ENCODE measurements around the gene AP3D1. TPM values are rescaled to one million over a fixed set of nuclear protein-coding genes. Genes with fewer than 3 reads are reported as not detected.
"Not testable (repeated sequence)": the region's sequence is repeated elsewhere in the genome, so short reads cannot be mapped to it uniquely, and the experiment has no call there.

Gene AP3D1
- 100 to 1,000 TPM; 110 to 127 TPM for total RNA-seq

DNA sequence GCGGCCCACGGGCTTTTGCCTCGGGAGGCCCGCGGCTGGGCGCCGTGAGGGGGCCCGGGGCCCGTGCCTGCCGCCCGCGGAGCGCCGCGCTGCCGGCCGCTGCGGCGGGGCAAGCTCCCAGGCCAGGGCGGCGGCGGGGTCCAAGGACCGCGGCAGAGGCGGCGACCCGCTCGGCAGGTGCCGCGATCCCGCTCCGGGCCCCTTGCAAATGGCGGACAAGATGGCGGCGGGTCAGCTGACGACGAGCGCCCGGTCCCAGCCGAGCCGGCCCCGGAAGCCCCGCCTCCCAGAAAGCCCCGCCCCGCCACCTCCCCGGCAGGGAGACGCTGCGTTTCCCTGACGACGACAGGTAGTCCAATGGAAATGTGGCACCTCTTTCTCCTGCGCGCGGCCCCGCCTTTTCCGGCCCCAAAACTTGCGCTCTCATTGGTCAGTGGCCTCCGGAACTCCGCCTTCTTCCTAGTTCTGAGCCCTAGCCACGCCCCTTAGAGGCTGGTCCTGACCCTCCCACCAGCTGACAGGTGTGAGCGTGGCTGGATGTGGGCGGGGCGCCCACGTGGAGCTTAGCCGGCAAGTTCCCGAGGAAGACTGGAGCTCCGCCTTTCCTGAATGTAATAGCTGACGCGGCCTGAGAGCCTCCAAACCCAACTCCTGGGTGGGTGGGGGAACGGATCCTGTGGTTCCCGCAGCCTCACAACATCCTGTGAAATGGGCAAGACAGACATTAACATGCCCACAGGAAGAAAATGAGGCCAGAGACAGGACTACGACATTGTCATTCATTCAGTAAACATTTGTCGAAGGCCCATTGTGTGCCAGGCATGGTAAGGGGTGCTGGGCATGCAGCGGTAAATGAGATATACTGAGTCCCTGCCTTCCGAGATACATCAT is at the start of gene AP3D1:
Gene AP3D1 (minus strand): TSS at position 228 of the 891 bp plus-strand sequence. CDS start 232 bp downstream, outside the sequence.
- Mint-ChIP-seq H3K9me3 (ENCODE audit: low read depth) (no peaks in the 10 kb centered on the region), H3K4me1 (peaks cover 46% of the 10 kb centered on the region), H3K27me3 (no peaks in the 10 kb centered on the region), H3K36me3 (peaks cover 6% of the 10 kb centered on the region), H3K4me3 (peak within 1 kb of the TSS; percentile 80), H3K27ac (peak within 1 kb of the TSS; percentile 78)
- ATAC-seq (peak; percentile 90), DNase-seq (peak; percentile 100)
- CTCF ChIA-PET, result interaction anchor here (0.9 to 1.7 kb wide), 8 partner anchors 12 to 176 kb away, joined by 3 to 7 read pairs (median 3); partner anchors contain the start of genes DOT1L and PLEKHJ1

DNA sequence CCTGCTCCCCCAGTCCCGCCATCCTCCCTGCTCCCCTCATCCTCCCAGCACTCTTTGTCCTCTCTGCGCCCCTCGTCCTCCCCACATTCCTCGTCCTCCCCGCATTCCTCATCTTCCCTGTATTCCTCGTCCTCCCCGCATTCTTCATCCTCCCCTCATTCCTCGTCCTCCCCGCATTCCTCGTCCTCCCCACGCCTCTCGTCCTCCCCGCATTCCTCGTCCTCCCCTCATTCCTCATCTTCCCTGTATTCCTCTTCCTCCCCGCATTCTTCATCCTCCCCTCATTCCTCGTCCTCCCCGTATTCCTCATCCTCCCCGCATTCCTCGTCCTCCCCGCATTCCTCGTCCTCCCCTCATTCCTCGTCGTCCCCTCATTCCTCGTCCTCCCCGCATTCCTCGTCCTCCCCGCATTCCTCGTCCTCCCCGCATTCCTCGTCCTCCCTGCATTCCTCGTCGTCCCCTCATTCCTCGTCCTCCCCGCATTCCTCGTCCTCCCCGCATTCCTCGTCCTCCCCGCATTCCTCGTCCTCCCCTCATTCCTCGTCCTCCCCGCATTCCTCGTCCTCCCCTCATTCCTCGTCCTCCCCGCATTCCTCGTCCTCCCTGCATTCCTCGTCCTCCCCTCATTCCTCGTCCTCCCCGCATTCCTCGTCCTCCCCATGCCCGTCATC is 49.4 kb upstream of the AP3D1 start:
- H3K27ac Mint-ChIP-seq; H3K9me3 Mint-ChIP-seq (ENCODE audit: low read depth); H3K4me1 Mint-ChIP-seq; H3K36me3 Mint-ChIP-seq; H3K4me3 Mint-ChIP-seq; DNase-seq; ATAC-seq; H3K27me3 Mint-ChIP-seq; CTCF ChIA-PET: not testable (repeated sequence)

DNA sequence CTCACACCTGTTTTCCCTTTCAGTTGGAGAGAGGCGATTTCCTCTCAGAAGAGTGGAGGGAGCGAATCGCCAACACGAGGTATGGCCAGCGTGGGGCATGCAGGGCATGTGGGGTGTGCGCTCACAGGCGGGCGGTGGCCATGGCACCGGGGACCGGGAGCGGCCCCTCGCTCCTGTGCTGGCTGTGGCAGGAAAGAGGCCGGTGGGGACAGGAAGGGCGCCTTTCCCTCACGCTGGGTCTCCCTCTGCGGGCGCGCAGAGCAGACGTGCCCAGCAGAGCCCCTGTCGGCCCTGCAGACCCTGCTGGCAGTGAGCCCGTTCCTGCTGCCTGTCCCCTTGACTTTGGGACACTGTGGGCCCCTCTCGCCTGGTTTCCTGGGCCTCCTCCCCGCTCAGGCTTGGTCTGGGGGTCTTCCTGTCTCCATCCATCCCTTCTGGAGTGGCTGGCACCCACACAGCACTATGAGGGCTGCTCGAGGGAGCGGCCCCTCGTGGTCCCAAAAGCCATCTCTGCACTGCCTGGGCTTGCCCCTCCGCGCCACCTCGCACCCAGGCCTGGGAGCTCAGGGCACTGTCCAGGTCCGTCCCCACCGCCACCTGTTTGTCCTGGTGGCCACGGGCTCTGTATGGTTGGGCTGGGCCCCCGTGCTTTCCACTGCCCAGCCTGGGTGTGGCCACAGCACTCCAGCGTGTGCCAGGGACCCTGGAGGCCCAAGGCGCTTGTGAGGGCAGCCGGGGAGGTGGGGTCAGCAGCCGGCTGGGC is 48.7 kb upstream of the AP3D1 start:
- Mint-ChIP-seq H3K27me3 (no peaks in the 10 kb centered on the region), H3K36me3 (peaks cover 5% of the 10 kb centered on the region), H3K9me3 (ENCODE audit: low read depth) (no peaks in the 10 kb centered on the region), H3K27ac (no peak overlapping the region), H3K4me3 (no peak overlapping the region), H3K4me1 (peaks cover 1% of the 10 kb centered on the region)
- CTCF ChIA-PET, result interaction anchor here (0.8 kb wide), 1 partner anchor 26 kb away, joined by 4 read pairs; no protein-coding TSS in a partner anchor
- ATAC-seq (no peak), DNase-seq (no peak)

DNA sequence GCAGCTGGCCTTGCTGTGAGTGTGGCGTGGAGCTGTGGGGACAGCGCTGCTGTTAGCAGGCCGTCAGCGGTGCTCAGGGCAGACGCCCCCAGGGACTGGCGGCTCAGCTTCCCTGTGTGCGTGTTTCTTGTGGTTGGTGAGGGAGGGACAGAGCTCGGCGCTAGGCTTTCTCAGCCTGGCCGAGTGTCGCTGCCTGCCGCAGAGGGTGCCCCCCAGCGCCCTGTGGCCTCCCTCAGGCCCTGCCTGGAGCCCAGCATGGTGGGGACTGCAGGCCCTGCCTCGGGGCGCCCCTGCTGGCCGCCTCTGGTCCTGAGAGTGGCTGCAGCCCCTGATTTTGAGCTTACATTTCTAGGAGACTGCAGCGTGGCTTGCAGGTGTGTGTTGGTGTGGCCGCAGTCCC is 47.8 kb upstream of the AP3D1 start:
- peaks cover 5% of the 10 kb centered on the region for H3K36me3 Mint-ChIP-seq
- H3K4me3 Mint-ChIP-seq, result no peak overlapping the region
- H3K9me3 Mint-ChIP-seq (ENCODE audit: low read depth), result no peaks in the 10 kb centered on the region
- peak; percentile 12 for ATAC-seq
- H3K27ac Mint-ChIP-seq, result no peak overlapping the region
- DNase-seq, result no peak
- H3K27me3 Mint-ChIP-seq, result no peaks in the 10 kb centered on the region
- peaks cover 1% of the 10 kb centered on the region for H3K4me1 Mint-ChIP-seq
- CTCF ChIA-PET, result interaction anchor here (0.8 to 0.9 kb wide), 2 partner anchors 25 to 43 kb away, joined by 3 to 4 read pairs; no protein-coding TSS in a partner anchor

DNA sequence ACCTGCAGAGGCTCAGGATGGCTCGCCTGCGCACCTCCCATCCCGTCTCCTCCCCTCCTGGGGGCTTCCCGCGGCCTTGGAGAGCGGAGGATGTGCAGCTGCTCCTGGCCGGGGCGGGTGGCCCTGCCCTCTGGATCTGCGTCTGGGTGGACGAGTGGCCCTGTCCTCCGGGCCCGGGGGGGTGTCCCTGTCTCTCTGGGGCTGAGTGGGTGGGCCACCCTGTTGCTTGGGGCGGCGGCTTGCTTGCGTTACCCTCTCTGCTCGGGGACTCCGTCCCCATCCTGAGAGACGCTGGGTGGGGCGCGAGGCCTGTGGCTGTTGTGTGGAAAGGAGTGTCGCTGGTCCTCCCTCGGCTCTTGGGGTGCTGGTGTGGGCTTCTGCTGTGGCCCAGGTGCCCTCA is 47.0 kb upstream of the AP3D1 start:
- DNase-seq, result no peak
- Mint-ChIP-seq H3K9me3 (ENCODE audit: low read depth) (no peaks in the 10 kb centered on the region), H3K27me3 (no peaks in the 10 kb centered on the region), H3K4me1 (peaks cover 1% of the 10 kb centered on the region), H3K36me3 (peaks cover 6% of the 10 kb centered on the region), H3K4me3 (no peak overlapping the region), H3K27ac (no peak overlapping the region)
- CTCF ChIA-PET, result no interaction called here
- no peak for ATAC-seq

DNA sequence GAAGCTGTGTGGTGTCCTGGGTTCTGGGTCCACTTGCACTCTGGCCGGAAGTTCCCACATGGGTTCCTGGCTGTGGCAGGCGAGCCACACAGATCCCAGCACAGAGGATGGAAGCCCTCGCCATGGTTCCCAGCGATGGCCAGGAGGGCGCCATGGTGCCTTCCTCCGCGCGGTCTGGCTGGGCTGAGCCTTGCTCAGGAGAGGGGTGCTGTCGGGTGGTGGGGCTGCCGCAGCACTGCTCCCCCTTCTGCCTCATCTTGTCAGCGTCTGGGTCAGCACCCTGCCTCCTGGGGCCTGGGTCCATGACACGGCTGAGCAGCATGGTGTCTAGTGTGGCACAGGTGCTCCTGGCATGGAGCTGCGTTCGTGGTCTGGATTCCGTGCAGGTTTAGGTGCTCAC is 45.9 kb upstream of the AP3D1 start:
- Mint-ChIP-seq H3K27ac (no peak overlapping the region), H3K36me3 (peaks cover 6% of the 10 kb centered on the region), H3K27me3 (no peaks in the 10 kb centered on the region), H3K4me3 (no peak overlapping the region), H3K4me1 (peaks cover 1% of the 10 kb centered on the region), H3K9me3 (ENCODE audit: low read depth) (no peaks in the 10 kb centered on the region)
- ATAC-seq (no peak), DNase-seq (no peak)
- CTCF ChIA-PET, result no interaction called here

DNA sequence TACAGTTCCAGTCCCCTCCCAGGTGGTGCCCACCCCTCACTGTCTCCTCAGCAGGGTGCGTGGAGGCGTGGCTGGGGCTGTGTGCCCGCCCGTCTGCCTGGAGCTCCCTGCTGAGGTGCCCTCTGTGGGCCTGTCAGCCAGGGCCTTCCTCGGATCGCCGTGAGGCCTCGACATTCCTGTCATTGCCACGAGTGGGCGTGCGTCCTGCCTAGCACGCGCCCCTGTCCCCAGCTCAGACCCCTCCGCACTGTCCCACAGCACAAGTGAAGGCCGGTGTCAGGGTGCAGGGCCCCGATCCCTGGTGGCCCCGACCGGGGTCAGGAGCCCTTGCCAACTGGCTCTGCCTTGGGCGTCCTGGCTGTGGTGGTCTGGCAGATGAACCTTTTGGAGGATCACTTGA is 44.5 kb upstream of the AP3D1 start:
- Mint-ChIP-seq H3K9me3 (ENCODE audit: low read depth) (no peaks in the 10 kb centered on the region), H3K27ac (no peak overlapping the region), H3K36me3 (peaks cover 14% of the 10 kb centered on the region), H3K4me3 (no peak overlapping the region), H3K27me3 (no peaks in the 10 kb centered on the region), H3K4me1 (peaks cover 1% of the 10 kb centered on the region)
- CTCF ChIA-PET, result no interaction called here
- ATAC-seq, result no peak
- DNase-seq, result no peak

DNA sequence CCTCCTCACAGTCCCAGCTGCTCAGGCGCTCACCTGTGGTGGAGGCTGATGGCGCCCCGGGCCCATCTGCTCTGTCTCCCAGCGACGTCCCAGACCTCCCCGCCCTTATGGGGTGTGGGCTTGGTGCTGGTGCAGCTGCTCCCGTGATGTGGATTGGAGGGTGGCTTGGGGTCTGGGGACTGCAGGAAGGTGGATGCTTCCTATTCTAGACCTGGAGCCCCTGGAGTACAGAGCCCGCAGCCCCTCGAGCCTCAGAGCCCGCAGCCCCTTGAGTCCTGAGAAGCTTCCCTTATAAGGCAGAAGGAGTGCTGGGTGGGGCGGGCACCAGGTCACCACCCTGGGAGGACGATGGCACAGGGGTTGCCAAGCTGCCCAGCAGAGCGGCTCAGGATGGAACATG is 44.0 kb upstream of the AP3D1 start:
- CTCF ChIA-PET, result no interaction called here
- Mint-ChIP-seq H3K4me3 (no peak overlapping the region), H3K27ac (no peak overlapping the region), H3K36me3 (peaks cover 17% of the 10 kb centered on the region), H3K9me3 (ENCODE audit: low read depth) (no peaks in the 10 kb centered on the region), H3K4me1 (peaks cover 1% of the 10 kb centered on the region), H3K27me3 (no peaks in the 10 kb centered on the region)
- no peak for DNase-seq
- ATAC-seq, result no peak

DNA sequence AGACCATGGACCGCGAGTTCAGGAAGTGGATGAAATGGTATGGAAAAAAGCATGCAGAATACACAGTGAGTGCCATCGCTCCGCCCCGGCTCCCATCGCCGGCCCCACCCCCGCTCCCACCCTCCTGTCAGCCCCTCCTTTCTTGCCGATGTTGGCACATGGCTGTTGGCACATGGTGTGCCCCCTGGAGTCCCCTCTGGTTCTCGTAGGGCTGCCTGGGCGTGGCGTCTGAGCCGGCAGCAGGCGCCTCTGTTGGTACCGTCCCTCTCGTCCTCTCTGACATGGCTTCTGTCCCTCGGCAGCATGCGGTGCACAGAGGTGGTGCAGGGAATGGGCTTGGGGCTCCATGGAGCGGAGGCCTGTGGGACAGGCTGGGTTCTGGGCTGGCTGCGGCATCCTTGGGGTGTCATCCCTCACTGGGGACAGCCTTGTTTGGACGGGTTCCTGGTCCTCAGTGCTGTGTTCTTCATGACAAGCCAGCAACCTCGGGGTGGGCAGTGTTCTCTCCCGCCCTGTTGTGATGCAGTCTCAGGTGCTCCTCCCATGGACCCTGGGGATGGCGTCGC is 43.2 kb upstream of the AP3D1 start:
- H3K9me3 Mint-ChIP-seq (ENCODE audit: low read depth), result no peaks in the 10 kb centered on the region
- H3K36me3 Mint-ChIP-seq, result peaks cover 17% of the 10 kb centered on the region
- no peak overlapping the region for H3K27ac Mint-ChIP-seq
- H3K4me1 Mint-ChIP-seq, result peaks cover 1% of the 10 kb centered on the region
- H3K4me3 Mint-ChIP-seq, result no peak overlapping the region
- no peak for ATAC-seq
- no peak for DNase-seq
- CTCF ChIA-PET, result no interaction called here
- no peaks in the 10 kb centered on the region for H3K27me3 Mint-ChIP-seq

DNA sequence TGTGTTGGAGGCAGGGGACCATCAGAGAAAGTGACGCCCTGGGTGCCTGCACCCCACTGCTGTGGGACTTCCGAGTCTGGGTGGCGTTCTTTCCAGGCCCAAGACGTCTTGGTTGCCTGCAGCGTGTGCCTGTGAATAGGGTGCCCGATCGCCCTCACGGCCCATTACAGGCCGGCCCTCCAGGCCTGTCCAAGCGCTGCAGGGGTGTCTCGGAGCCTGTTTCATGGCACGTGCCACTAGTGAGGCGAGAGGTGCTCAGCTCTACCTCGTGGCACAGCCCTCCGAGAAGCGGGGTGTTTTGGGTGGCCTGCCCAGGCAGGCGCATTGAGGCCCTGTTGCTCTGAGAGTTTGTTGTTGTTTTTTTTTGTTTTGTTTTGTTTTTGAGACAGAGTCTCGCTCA is 42.4 kb upstream of the AP3D1 start:
- Mint-ChIP-seq H3K4me3 (no peak overlapping the region), H3K4me1 (peaks cover 1% of the 10 kb centered on the region), H3K27ac (no peak overlapping the region), H3K9me3 (ENCODE audit: low read depth) (no peaks in the 10 kb centered on the region), H3K27me3 (no peaks in the 10 kb centered on the region), H3K36me3 (peaks cover 16% of the 10 kb centered on the region)
- no peak for DNase-seq
- no peak for ATAC-seq
- CTCF ChIA-PET, result no interaction called here

DNA sequence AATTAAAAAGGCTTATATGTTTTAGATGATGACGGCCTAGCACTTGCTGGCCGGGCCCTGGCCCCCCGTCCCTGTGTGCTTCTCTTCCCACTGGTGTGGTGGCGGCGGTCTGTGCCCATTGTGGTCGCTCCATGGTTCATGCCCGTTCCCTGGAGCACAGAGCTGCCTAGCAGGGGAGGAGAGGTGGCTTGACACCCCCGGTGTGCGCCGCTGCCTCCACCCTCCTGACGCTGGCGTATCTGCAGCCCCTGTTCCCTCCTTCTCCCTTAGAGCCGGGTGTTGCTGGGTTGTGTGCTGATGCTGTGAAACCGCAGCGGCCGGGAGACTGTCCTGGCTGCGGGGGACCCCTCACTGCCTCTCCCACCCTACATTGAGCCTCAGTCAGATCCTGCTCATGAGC is 41.5 kb upstream of the AP3D1 start:
- Mint-ChIP-seq H3K27ac (no peak overlapping the region), H3K36me3 (peaks cover 15% of the 10 kb centered on the region), H3K9me3 (ENCODE audit: low read depth) (no peaks in the 10 kb centered on the region), H3K4me3 (no peak overlapping the region), H3K27me3 (no peaks in the 10 kb centered on the region), H3K4me1 (peaks cover 1% of the 10 kb centered on the region)
- CTCF ChIA-PET, result no interaction called here
- ATAC-seq (no peak), DNase-seq (no peak)

DNA sequence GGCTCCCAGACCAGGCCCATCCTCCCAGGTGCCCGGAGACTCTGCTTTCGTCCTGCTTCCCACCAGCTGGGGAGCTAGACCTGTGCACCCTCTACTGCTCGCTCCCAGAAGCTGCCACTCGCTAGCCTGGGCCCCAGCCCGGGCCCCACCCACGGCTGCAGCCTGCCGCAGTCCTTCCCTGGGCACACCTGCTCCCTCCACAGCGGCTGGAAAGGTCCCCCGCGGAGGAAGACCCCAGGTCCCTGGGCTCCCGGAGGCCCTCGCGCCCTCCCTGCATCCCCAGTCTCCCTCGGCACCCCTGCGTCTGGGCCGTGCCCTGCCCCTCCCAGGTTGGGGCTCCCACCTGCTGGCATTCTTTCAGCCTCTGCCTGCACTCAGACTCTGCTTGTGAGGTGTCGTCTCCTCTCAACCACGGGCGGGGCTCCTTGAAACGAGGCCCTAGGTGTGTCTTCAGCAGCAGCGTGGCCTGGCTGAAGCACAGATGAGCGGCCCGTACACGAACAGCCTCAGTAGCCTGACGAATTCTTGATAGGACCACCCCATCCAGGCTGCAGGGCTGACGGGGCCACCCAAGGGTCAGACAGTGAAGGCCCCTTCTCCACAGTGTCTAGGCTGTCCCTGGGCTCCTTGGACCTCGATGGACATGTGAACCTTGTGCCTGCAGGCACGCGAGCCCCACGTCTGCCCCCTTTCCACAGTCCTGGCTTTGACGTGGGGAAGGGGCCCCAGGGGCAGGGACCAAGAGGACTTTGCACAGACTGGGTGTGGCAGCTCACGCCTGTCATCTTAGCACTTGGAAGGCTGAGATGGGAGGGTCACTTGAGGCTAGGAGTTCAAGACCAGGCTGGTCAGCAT is 40.3 kb upstream of the AP3D1 start:
- peaks cover 18% of the 10 kb centered on the region for H3K36me3 Mint-ChIP-seq
- H3K27me3 Mint-ChIP-seq, result no peaks in the 10 kb centered on the region
- no peak overlapping the region for H3K27ac Mint-ChIP-seq
- no peak overlapping the region for H3K4me3 Mint-ChIP-seq
- ATAC-seq, result no peak
- H3K9me3 Mint-ChIP-seq (ENCODE audit: low read depth), result no peaks in the 10 kb centered on the region
- no peak for DNase-seq
- CTCF ChIA-PET, result no interaction called here
- peaks cover 1% of the 10 kb centered on the region for H3K4me1 Mint-ChIP-seq
